ENCODE results near the gene PGP. TPM values are rescaled to one million over a fixed set of nuclear protein-coding genes. Genes with fewer than 3 reads are reported as not detected.

The PGP gene
- total RNA-seq, 1 donor from 2014 or later, result 37.2 TPM

GRCh38 chr16:2197765-2198164, 16.9 kb downstream of the PGP start:
- Mint-ChIP-seq H3K9me3 (no peaks in the 10 kb centered on the region), H3K4me3 (peak overlapping the region; percentile 64), H3K27ac (no peak overlapping the region), H3K27me3 (ENCODE audit: insufficient read depth) (peaks cover 36% of the 10 kb centered on the region), H3K4me1 (ENCODE audit: low read depth) (no peaks in the 10 kb centered on the region), H3K36me3 (ENCODE audit: low read depth) (no peaks in the 10 kb centered on the region)
- DNase-seq (ENCODE audit: low spot score), result no peak
- intact Hi-C loops (cut with micrococcal nuclease), result loop anchor here (5.0 to 10.0 kb wide), 2 partner anchors 175 to 227 kb away; partner anchors contain the start of gene CCNF

DNA sequence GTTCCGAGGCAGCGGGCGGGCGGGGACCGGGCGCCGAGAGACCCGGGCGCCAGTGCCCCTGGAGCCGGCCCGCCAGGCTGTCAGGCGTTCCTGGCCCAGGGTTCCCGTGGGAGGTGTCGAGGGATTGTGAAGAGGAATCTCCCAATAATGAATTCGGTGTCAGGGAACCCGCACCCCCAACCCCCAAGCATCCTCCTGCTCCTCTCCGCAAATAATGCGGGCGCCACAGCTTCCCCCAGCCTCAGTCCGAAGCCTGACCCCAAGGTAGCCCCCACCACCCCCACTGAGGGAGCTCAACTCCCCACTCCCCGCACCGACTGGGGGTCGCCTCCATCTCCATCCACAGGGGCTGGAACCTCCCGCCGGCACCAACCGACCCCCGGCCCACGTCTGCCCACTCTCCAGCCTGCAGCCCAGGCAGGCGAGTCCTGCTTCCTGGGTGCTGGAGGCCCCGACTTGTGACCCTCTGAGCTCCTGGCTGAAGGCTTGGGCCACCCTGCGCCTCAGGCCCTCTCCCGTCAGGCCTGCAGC, 17.6 kb downstream of the PGP start:
- H3K4me3 Mint-ChIP-seq, result peak overlapping the region; percentile 49
- intact Hi-C loops (cut with micrococcal nuclease), result loop anchor here (5.0 to 10.0 kb wide), 2 partner anchors 175 to 228 kb away; partner anchors contain the start of gene CCNF

GRCh38 chr16:2196162-2196980, 18.3 kb downstream of the PGP start, which contains the start of gene CASKIN1:
TSS of gene CASKIN1 (minus strand) at chr16:2196605. CDS start at chr16:2196432, 173 bp downstream.
- peak within 1 kb of the TSS; percentile 49 for H3K4me3 Mint-ChIP-seq
- H3K9me3 Mint-ChIP-seq, result no peaks in the 10 kb centered on the region
- H3K4me1 Mint-ChIP-seq (ENCODE audit: low read depth), result no peaks in the 10 kb centered on the region
- H3K27me3 Mint-ChIP-seq (ENCODE audit: insufficient read depth), result peaks cover 34% of the 10 kb centered on the region
- H3K36me3 Mint-ChIP-seq (ENCODE audit: low read depth), result no peaks in the 10 kb centered on the region
- no peak for DNase-seq (ENCODE audit: low spot score)
- no peak within 1 kb of the TSS for H3K27ac Mint-ChIP-seq
- intact Hi-C loops (cut with micrococcal nuclease), result loop anchor here (5.0 to 10.0 kb wide), 2 partner anchors 174 to 228 kb away; partner anchors contain the start of gene CCNF

More for the DNA sequence above, 17.6 kb downstream of the PGP start:
- H3K36me3 Mint-ChIP-seq (ENCODE audit: low read depth), result no peaks in the 10 kb centered on the region
- H3K27me3 Mint-ChIP-seq (ENCODE audit: insufficient read depth), result peaks cover 39% of the 10 kb centered on the region
- DNase-seq (ENCODE audit: low spot score), result no peak
- H3K4me1 Mint-ChIP-seq (ENCODE audit: low read depth), result no peaks in the 10 kb centered on the region
- H3K9me3 Mint-ChIP-seq, result no peaks in the 10 kb centered on the region
- no peak overlapping the region for H3K27ac Mint-ChIP-seq

GRCh38 chr16:2195322-2196161, 19.1 kb downstream of the PGP start:
- Mint-ChIP-seq H3K4me3 (no peak overlapping the region), H3K27me3 (ENCODE audit: insufficient read depth) (peaks cover 33% of the 10 kb centered on the region), H3K27ac (no peak overlapping the region), H3K36me3 (ENCODE audit: low read depth) (no peaks in the 10 kb centered on the region), H3K9me3 (no peaks in the 10 kb centered on the region), H3K4me1 (ENCODE audit: low read depth) (no peaks in the 10 kb centered on the region)
- intact Hi-C loops (cut with micrococcal nuclease), result loop anchor here (1.0 to 10.0 kb wide), 4 partner anchors 55 to 306 kb away; partner anchors contain the start of genes CCNF and ECI1
- no peak for DNase-seq (ENCODE audit: low spot score)

DNA sequence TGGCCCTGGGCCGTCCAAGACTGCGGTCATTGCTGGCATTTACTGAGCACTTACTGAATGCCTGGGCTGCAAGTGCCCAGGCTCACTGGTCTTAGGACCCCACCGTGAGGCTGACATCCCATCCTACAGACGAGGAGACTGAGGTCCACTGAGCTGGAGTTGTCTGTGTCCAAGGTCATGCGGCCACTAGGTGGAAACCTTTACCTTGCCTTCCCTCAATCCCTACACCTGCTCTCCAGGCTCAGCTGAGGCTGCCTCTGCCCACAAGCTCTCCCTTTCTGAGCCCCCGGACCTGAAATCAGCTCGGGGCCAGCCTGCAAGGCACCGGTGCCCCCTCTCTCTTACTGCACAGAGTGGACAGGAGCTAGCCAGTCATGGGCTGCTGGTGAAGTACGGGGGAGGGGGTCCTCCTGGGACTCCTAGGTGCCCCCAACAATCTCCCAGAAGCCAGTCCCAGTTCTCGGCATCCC, 19.8 kb downstream of the PGP start:
- intact Hi-C loops (cut with micrococcal nuclease), result loop anchor here (1.0 to 10.0 kb wide), 4 partner anchors 56 to 306 kb away; partner anchors contain the start of genes CCNF and ECI1
- H3K27ac Mint-ChIP-seq, result no peak overlapping the region
- peak overlapping the region; percentile 15 for H3K4me3 Mint-ChIP-seq
- H3K36me3 Mint-ChIP-seq (ENCODE audit: low read depth), result no peaks in the 10 kb centered on the region
- peaks cover 32% of the 10 kb centered on the region for H3K27me3 Mint-ChIP-seq (ENCODE audit: insufficient read depth)
- no peaks in the 10 kb centered on the region for H3K9me3 Mint-ChIP-seq
- H3K4me1 Mint-ChIP-seq (ENCODE audit: low read depth), result no peaks in the 10 kb centered on the region
- peak; percentile 25 for DNase-seq (ENCODE audit: low spot score)

DNA sequence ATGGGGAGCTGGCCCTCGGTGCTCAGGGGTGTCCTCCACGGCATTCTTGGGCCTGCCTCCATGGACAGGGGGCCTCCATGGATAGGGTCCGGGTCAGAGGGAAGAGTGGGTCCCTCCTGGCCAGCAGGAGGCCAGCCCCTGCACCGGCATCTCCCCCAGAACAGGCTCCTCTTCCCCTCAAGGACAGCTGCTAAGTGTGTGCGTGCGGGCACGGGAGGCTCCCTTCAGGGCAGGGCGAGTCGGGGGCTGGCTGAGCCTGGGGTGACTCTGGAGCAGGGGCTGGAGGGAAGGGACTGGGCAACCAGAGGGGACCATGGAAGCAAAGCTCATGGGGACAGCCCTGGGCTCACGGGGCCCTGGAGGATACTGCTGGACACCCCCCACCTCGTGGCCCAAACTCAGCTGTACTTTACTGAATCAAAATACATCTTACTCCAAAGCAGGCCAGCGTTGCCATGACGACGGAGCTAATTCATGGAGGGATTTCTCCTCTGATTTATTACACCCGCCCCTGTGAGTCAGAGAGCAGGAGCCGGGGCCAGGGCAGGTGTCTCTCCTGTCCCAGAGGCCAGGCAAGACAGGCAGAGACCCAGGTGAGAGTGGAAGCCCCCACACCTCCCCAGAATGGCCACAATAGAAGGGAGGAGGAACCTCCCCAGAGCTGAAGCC, 20.3 kb downstream of the PGP start:
- H3K27me3 Mint-ChIP-seq (ENCODE audit: insufficient read depth), result peaks cover 32% of the 10 kb centered on the region
- H3K27ac Mint-ChIP-seq, result no peak overlapping the region
- intact Hi-C loops (cut with micrococcal nuclease), result loop anchor here (2.0 to 10.0 kb wide), 2 partner anchors 57 to 231 kb away; partner anchors contain the start of genes CCNF and ECI1
- H3K4me3 Mint-ChIP-seq, result no peak overlapping the region
- no peaks in the 10 kb centered on the region for H3K4me1 Mint-ChIP-seq (ENCODE audit: low read depth)
- DNase-seq (ENCODE audit: low spot score), result no peak
- no peaks in the 10 kb centered on the region for H3K9me3 Mint-ChIP-seq
- H3K36me3 Mint-ChIP-seq (ENCODE audit: low read depth), result no peaks in the 10 kb centered on the region

DNA sequence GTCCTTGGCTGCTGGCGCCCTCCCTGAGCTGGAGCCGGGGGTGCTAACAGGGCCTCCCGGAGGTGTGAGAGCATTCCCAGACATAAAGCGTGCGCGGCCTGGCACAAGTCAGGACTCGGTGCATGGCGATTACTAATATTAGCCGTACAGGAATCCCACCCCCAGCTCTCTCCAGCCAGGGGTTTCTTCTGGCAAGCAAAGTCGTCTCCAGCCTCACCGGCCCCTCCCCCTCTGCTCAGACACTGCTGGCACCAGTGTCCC, 23.3 kb downstream of the PGP start:
- intact Hi-C loops (cut with micrococcal nuclease), result loop anchor here (10.0 kb wide), 1 partner anchor 233 kb away; the partner anchor contains the start of gene CCNF
- Mint-ChIP-seq H3K4me1 (ENCODE audit: low read depth) (no peaks in the 10 kb centered on the region), H3K4me3 (no peak overlapping the region), H3K9me3 (no peaks in the 10 kb centered on the region), H3K27ac (no peak overlapping the region), H3K27me3 (ENCODE audit: insufficient read depth) (peaks cover 15% of the 10 kb centered on the region), H3K36me3 (ENCODE audit: low read depth) (no peaks in the 10 kb centered on the region)
- DNase-seq (ENCODE audit: low spot score), result no peak

DNA sequence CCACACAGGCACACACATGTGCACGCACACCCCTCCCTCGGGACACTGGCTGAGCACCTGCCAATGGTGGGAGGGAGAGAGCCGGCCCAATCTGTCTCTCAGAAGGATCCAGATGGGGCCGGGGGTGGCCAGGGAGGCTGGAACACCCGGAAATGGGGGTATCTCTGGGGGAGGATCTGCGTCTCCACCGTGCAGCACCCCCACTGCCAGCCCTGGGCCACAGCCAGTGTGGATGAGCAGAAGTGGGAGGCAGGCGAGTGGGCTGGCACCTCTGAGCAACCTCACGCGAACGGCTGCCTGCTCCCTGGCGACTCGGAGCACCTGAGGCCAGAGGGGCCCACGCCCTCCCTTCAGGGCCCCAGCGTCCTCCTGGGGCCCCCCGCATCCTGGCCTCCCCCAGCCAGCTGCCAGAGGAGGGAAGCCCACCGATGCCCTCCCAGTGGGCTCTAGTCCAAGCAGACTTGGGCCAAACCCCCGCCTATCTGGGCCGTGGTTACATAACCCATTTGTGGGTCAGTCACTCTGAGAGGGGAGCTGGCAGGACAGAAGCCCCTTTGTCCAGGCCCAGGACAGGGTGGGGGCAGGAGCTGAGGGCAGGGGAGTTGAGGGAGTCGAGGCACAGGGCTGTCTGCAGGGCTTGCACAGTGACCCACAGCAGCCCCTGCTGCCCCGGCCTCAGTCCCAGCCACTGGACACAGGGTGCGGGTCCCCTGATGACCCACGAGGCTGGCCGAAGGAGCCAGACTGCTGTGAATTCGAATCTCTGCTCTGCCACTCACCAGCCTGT, 23.8 kb downstream of the PGP start:
- Mint-ChIP-seq H3K9me3 (no peaks in the 10 kb centered on the region), H3K4me1 (ENCODE audit: low read depth) (no peaks in the 10 kb centered on the region), H3K36me3 (ENCODE audit: low read depth) (no peaks in the 10 kb centered on the region), H3K27ac (no peak overlapping the region), H3K27me3 (ENCODE audit: insufficient read depth) (peaks cover 15% of the 10 kb centered on the region), H3K4me3 (no peak overlapping the region)
- no peak for DNase-seq (ENCODE audit: low spot score)
- intact Hi-C loops (cut with micrococcal nuclease), result loop anchor here (10.0 kb wide), 1 partner anchor 234 kb away; the partner anchor contains the start of gene CCNF

DNA sequence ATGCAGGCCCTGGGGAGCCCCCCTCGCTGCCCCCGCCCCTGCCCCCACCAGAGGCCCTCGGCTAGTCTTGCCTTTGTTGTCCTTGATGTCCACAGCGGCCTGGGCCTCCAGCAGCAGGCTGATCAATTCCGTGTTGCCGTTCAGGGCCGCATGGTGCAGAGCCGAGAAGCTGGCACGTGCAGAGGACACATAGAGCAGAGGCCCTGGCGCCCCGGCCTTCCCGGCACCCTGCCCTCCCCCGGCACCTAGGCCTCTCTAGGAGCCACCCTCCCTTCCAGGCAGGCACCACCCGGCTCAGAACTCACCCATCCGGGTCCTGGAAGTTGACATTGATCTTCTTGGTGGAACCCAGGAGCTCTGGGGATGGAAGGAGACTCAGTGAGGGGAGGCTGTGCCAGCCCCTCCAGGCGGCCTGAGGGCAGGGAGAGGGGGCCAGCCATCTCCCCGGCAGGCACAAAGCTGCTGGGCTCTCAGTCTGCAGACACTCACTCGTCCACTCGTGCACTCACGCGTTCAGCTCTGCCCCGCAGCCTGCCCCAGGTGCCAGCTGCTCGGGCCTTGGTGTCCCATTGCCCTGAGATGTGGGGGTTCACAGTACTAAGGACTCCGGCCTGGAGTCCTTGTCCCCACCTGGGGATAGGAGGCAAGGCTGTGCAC, 24.5 kb downstream of the PGP start:
- peaks cover 15% of the 10 kb centered on the region for H3K27me3 Mint-ChIP-seq (ENCODE audit: insufficient read depth)
- no peak for DNase-seq (ENCODE audit: low spot score)
- no peak overlapping the region for H3K27ac Mint-ChIP-seq
- no peaks in the 10 kb centered on the region for H3K36me3 Mint-ChIP-seq (ENCODE audit: low read depth)
- H3K4me1 Mint-ChIP-seq (ENCODE audit: low read depth), result no peaks in the 10 kb centered on the region
- intact Hi-C loops (cut with micrococcal nuclease), result loop anchor here (10.0 kb wide), 1 partner anchor 235 kb away; the partner anchor contains the start of gene CCNF
- no peaks in the 10 kb centered on the region for H3K9me3 Mint-ChIP-seq
- H3K4me3 Mint-ChIP-seq, result no peak overlapping the region

GRCh38 chr16:2189252-2189893, 25.3 kb downstream of the PGP start:
- Mint-ChIP-seq H3K27me3 (ENCODE audit: insufficient read depth) (peaks cover 9% of the 10 kb centered on the region), H3K9me3 (no peaks in the 10 kb centered on the region), H3K36me3 (ENCODE audit: low read depth) (no peaks in the 10 kb centered on the region), H3K27ac (no peak overlapping the region), H3K4me3 (no peak overlapping the region), H3K4me1 (ENCODE audit: low read depth) (no peaks in the 10 kb centered on the region)
- intact Hi-C loops (cut with micrococcal nuclease), result no loop called here
- DNase-seq (ENCODE audit: low spot score), result no peak

GRCh38 chr16:2188395-2188794, 26.2 kb downstream of the PGP start:
- H3K4me1 Mint-ChIP-seq (ENCODE audit: low read depth), result no peaks in the 10 kb centered on the region
- DNase-seq (ENCODE audit: low spot score), result no peak
- intact Hi-C loops (cut with micrococcal nuclease), result no loop called here
- H3K4me3 Mint-ChIP-seq, result no peak overlapping the region
- H3K27ac Mint-ChIP-seq, result no peak overlapping the region
- H3K36me3 Mint-ChIP-seq (ENCODE audit: low read depth), result no peaks in the 10 kb centered on the region
- H3K9me3 Mint-ChIP-seq, result no peaks in the 10 kb centered on the region
- peaks cover 5% of the 10 kb centered on the region for H3K27me3 Mint-ChIP-seq (ENCODE audit: insufficient read depth)
